Activated T-cell treated with anti-CD3 and anti-CD28 coated beads, Interleukin-2, amount 50 U/mL, for 1 hour (primary cell): ENCODE measurements around the gene CGNL1.

ENCODE experiments used
- DNase-seq: peaks from one replicate; pipeline ENCODE4 v3.0.0-alpha.2; 2020

Gene CGNL1

DNA sequence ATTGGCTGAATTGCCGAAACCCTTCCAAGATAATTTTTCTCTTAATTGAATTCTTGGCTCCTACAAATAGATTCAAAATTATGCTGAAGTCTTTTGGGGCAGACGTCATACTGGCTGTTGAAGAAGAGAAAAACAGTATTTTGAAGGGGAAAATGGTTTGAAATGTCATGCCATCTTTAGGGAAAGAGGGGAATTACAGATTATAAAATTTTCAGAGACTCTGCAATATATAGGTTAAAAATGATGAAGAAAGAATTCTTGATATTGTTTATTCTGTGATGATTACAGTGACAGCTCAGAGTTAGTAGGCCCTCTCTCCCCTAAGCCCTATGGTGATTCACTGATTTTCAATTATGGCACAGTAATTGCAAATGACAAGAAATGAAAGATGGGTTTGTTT, 86.1 kb downstream of the CGNL1 start:
- no peak for DNase-seq

DNA sequence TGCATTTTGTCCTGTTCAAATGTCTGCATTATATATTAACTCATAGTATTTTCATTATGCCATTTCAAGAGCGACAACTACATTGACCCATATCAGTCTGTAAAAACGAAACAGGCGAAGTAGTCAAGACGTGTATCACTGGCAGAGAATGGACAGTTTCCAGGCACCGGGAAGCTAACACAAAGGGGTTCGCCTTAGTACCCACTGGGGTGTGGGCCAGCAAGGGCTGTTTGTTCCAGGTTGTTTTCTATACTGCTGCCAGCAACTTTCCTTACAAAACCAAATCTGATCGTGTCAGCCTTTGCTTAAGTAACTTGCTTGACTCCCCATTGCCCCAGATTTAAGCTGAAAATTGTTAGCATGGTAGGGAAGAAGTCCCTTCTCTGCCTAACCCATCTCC, 87.1 kb downstream of the CGNL1 start:
- no peak for DNase-seq

DNA sequence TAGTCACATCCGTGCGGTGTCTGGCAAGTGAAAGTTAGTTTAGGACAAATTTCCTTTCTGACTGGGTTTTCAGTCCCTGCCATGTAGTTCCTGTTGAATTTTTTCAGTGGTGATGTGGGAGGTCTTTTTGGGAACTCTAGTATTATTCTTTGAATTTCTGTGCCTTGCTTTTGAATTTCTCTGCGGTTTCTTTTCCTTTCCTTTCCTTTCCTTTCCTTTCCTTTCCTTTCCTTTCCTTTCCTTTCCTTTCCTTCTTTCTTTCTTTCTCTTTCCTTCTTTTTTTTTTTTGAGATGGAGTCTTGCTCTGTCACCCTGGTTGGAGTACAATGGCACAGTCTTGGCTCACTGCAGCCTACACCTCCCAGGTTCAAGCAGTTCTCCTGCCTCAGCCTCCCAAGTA, 88.2 kb downstream of the CGNL1 start:
- DNase-seq = no peak

DNA sequence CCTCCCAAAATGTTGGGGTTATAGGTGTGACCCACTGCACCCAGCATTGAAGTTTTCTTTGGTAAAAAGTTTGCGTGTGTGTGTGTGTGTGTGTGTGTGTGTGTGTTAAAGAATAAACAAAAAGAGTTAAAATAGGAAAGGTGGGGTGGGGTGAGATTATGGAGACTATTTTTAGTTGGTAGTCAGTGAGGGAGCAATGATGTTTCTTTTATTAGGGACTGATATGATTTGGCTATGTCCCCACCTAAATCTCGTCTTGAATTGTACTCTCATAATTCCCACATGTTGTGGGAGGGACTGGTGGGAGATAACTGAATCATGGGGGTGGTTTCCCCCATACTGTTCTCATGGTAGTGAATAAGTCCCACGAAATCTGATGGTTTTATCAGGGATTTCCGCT, 92.2 kb downstream of the CGNL1 start:
- no peak for DNase-seq

DNA sequence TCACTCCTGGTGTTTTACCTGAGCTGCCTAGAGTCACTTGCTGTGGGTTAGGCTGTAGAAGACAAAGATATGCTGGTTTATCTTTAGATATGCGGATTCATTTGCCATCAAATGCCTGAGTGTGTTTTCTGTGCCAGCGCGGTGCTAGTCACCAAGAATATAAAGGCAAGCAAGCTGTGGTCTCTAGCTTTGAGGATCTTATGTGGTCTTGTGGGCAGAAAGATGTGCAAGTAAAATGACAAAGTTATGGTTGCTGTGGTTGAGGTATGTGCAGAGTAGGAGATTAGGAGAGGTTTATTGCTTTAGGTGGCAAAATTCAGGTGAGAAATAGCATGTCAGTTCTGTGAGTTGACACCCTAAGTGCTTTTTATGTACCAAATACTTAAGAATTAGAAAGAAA, 94.2 kb downstream of the CGNL1 start:
- no peak for DNase-seq

DNA sequence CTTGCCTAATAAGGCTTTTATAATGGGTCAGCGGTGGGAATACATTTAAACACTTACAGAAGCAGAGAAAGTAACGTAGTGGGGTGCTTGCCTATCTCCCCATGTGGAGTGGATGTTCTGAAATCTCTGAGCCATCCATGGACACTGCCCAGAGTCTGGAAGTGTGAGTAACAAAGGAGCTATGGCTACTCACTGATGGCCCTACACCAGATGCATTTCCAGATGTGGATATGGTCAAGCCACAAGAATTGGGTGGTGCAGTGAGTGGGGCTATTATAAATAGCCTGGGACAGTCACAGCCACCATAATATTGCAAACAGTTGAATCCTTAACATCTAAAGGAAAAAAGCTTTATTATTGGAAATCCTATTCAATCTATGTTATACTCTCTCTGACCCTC, 96.6 kb downstream of the CGNL1 start:
- DNase-seq = no peak

DNA sequence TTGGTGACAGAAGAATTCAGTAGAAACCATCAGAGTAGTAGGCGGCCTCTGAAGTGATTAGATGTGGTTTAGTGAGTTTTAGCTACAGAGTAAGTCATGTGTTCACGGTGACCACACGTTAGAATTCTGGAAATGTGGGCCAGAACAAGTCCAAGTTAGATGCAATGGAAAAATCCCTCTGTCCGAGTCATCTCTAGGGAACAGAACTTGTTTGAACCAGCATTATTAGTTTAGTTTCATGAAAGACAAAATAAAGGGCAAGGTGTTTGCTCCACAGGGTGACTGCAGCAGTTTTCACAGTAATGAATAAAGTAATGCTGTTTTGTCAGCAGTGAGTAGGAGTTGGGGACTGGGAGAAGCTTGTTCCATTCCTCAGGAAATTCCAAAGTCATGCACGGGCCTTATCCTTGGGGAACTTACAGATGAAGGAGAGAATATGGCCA, 100.2 kb downstream of the CGNL1 start:
- DNase-seq = no peak

DNA sequence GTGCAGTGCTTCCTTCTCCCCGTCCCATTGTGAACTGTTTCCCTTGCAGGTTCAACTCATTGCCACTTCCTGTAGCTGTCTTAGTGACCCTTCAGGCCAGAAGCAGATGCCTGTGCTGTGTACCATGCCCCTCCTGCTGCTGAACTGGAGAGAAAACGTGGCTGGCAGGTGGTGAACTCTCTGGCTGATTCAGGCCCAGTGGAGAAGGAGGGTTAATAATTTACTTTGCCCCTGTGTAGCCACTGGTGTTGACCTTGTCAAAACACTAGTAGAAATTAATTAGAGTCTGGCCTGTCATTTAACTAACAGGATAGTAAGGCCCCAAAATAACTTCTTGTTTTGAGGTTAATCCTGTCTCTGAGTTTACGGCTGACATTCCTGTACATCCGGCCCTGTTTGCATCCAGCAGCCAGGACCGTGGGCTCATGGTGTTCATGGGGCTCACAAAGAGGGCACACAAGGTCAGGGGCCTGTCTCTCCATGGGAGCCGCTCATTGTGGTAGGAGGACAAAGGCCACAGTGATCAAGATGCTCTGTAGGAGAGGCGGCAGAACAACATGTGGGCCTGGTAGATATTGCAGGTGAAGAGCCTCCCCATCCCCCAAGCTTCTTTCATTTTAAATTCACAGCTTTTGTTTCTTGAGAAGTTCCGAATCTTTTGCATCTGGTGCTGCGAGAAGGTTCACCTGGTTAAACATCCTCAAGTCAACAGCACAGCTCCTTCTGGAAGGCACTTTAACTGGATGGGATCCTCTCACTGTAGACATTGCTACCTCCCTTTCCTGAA, 101.6 kb downstream of the CGNL1 start:
- DNase-seq = no peak

DNA sequence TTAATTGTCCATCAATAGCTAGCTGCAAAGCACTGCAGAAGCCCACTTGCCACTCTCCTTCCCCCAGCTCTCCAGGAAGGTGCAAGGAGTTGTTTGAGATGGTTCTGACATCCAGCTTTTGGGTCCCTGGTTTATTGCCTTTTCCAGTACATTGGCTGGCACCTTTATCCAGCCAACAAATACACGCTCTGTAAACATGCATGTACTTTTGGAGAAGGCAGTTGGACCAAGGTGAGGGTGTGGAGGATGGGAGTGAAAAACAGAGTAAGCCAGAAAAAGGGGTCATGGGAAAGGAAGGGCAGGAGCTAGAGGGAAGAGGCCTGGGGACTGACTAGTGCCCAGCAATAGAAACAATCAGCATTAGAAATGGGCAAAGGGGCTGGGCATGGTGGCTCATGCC, 102.7 kb downstream of the CGNL1 start:
- DNase-seq = no peak

DNA sequence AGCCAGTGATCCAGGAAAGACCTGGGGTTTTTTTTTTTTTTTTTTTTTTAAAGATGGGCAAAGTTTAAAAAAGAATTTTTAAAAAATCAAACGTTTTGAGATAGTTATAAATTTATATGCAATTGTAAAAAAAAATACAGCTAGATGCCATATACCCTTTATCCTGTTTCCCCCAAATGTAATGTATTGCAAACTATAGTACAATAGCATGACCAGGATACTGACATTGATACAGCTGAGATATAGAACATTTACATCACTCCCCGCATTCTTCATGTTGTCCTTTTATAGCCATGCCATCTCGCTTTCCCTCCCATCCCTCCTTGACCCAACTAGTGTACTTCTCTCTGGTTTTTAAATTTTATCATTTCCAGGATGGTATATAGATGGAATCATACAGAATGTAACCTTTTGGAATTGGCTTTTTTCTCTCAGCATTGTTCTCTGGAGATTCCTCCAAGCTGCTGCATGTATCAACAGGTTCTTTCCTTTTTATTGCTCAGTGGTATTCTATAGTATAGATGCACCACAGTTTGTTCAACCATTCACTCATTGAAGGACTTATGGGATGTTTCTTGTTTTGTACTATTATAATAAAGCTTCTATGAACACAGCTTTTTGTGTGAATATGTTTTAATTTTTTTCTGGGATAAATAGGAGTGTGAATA, 104.9 kb downstream of the CGNL1 start:
- no peak for DNase-seq

DNA sequence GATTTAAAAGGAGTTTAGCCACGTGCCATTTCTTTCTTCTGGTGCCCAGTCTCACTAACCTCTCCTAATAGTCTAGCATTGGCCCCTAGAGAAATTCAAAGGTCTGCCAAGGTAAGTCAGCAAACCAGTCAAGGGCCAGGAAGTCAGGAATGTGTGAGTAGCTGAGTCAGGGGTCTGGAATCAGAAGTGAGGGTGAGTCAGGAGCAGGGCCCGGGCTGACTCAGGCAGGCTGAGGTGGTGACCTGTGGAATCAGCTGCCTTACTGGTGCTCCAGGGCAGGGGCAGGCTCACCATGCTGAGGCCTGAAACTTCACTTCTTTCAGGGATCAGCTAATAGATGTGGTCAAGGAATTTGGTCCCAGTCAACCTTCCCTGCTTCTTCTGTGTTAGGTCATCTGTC, 109.6 kb downstream of the CGNL1 start:
- DNase-seq = no peak

DNA sequence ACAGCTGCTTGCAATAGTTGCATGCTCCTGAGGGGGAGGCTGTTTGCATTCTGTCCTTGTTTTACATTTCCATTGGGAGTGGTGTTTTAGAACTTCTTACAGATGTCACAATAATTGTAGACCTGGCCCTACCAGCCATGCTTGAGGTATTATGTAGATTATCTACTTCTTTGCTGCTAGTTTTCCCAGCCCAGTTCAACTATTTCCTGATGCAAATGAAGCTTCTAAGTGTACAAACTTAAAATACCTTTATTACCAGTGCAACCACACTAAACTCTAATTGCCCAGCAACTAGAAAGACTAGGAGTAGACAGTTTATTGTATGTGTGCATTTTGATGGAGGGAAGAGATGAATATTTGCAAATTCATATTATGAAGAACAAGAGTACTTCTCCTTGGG, 110.5 kb downstream of the CGNL1 start:
- no peak for DNase-seq

DNA sequence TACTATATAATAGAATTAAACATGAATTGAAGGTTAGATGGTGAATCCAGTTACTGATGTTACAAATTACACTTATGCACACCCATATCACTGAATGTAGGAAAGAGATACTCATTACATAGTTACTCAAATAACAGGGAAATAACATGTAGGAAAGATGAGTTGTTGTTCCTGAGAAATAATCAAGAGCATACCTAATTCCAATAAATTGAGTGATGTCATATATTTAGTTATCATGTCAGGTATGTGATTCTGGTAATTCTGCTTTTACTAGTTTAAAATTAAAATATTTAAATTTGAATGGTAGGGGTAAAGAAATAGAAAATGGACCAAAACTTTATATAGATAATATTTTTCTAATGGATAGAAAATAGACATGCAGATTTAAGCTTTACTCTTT, 112.8 kb downstream of the CGNL1 start:
- DNase-seq = no peak

DNA sequence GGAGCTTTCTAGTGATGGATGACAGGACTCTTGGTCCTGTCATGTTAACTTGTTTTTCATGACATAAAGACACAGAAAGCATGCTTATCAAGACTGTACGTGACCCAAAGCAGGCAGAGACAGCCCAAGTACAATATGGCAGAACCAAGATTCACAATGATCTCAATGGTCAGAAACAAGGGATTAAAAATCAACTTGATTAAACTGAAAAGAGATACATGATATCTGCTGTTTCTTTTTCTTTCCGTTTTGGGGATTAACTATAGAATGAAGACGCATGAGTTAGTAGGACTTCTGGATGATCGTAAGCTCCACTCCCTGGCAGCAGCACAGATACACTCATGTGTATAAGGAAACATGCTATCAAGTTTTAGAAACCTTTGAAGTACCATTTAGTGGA, 117.0 kb downstream of the CGNL1 start:
- no peak for DNase-seq

DNA sequence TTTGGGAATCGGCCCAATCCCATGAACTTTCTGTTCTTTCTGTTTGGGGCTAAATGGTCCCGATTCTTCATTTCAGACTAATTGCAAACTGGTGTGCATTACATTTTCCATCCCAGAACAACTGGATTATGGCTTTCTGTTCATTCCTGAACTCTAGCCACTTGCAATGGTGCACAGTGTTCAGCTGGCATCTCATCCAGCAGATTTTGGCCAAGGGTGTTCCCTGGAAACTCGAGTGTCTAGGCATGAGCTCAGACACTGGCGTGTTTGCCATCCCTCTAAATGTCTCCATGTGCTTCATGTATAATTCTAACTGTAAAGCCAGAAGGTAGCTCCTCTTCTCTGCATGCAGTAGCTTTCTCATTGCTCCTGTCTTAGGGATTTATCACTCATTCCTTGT, 118.3 kb downstream of the CGNL1 start:
- DNase-seq = no peak

DNA sequence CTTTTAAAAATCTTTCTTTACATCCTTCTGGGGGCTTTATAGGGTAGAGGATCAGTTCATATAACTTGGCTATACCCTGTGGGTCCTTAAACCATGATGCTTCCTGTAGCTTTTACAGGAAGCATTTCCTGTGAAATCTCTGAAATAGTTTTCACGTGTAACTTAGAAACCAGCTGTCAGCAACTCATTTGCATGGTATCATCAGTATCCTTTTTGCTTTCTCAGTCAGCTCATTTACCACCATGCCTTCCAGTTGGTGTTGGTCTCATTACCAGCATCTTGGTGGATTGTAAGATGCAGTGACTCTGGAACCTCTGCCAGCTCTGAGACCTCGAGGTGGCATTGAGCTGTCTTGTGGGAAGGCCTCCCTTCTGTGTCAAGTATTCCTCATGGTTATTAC, 118.7 kb downstream of the CGNL1 start:
- DNase-seq = no peak

DNA sequence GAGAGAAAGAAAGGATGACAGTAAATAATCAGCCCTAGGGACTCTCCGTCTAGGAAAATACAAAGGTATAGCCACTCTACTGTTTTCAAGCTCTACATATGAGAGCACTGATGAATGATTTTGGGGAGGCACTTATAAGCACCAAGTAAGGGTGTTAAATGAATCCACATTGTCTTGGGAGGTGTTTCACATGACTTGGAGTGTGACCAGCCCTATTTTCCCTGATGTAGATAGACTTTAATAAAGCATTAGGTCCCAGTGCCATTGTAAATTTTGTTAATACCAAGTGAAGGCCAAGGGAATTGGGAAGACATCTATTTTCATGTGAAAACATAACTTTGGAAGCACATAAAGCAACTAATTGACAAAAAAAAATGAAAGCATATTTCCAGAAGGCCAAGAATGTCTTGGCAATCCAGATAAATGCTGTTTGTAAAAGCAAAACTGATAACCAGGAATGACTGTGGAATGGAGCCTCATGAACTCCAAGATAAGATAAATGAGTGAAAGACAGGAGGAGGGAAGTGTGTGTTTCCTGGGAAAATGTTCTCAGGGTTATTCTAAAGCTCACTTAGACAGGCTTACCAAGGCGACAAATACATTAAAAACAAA, 119.4 kb downstream of the CGNL1 start:
- DNase-seq = no peak

DNA sequence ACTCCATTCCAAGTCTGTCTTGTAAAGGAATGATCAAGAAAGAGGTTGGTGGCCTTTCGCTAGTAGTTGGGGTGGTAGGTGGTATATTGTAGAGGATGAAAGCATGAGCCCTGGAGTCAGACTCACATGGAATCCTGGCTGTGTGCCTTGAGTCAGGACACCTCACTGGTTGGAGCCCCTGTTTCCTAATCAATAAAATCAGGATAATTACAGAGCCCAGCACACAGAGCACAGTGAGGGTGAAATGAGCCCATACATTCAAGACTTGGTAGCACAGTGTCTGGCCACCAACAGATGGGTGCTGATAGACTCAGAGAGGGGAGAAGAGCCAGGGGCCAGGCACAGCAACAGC, 120.3 kb downstream of the CGNL1 start:
- no peak for DNase-seq

DNA sequence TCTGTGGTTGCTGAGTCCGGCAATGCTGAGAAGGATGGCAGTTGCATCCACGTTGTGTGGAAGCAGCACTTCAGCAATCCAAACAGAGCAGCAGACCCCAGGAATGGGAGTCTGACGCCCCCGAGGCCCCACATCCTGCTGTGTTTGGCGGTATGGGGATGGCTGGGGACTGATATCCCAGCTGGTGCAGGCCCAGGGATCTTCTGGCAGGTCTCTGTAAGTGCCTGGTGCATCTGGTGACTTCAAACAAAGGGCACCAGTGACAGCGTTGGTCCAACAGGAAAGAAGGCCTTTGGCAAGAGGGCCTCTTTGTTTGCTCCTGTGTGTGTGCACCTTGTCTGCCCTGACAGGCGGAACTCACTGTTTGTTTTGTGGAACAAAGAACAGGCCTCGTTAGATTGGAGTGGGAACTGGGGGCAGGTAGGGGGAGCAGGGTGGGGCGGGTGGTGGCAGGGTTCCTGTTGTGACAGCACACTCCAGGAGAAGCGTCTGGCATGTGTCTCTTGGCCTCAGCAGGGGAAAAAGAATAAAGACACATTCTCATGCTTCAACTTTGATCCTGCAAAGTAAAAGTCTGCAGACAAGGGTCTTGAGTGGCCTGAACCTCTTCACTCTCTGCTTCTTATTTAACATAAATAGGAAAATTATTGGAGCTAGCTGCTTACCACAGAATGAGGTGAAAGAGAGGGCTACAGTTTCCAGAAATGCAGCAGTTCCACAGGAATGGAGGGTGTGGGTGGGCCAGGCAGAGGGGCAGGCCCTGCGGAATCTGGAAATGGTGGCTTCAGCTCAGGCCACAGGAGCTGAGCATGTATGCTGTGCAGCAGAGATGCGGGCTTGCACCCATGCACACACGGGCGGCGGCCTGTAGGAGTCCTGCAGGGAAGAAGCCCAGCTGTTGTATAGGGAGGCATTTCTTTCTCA, 120.9 kb downstream of the CGNL1 start:
- no peak for DNase-seq

DNA sequence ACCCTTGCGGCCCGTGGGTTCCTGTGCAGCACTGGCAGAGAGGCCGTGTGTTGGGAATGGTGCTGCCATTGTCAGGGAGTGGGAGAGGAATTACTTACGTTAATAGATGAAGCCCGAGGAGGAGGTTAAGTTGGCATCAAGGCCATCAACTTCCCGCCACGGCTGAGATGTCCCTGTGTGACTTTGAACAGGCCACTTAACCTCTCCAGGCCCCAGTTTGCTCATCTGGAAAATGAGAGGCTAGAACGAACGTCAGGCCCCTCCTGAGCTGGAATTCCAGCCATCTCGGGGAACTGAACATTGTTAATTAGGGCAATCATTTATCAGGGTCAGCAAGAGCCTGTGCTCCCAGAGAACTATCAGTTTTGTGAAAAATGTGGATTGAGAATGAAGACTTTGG, 124.0 kb downstream of the CGNL1 start:
- DNase-seq = no peak

DNA sequence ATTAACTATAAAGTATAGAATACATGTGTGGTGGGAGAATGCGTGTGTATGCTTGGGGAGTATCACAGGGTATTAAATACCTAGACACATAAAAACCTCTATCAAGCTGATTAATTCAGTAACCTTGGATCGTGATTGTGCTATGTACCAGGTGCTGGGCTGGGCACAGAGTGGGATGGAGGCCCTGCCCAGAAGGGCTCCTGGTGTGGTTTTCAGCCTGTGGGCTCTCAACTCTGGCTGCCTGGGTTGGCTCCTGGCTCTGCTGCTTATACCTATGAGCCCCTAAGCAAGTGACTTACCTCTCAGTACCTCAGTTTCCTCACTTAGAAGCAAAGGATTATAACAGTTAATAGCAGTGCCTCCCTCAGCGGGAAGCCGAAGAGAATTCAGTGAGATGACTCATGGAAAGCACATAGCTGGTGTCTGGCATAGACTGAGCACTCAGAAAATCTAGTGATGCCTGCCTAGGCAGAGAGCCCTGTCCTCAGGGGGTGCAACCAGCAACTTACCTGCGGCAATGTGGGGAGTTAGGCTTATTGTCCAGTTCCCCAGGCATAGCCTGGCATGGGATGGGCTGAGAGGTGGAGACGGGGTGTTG, 124.8 kb downstream of the CGNL1 start:
- no peak for DNase-seq

DNA sequence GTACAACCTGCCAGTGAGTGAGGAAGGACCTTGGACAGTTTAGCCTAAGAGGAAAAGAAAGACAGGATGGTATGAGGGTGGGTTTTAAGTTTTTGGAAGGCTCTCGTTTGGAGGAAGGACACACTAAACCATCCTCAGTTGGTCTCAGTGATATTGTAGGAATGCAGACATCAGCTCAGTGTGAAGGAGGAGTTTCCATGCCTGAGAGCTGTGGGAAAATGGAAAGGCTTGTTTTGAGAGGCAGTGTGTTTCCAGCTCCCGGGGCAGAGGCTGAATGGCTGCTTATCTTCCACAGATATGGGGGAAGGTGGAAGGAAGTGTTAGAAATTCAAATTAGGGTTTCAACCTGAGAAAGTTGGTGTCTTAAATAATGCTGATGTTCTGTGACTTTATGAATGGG, 125.8 kb downstream of the CGNL1 start:
- no peak for DNase-seq
